Measurements from ENCODE around the gene COL6A3.

DNA sequence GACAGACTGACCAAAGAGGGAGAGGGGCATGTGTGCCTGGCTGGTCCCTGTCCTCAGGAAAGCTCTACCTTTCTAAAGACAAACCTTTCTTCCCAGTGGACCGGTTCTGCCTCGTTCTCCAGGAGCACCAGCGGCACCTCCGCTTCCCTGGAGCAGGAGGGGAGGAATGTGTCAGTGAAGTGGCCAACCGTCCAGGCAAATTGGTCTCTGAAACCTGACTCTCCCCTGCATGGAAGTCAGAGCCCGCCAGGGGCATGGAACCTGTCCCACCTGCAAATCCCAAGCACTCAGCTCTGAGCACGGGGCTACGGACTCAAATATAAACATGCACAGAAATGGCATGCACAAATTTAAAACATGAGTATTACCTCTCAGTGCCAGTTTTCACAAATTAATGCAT, 62.9 kb downstream of the COL6A3 start:
- TF ChIP-seq, protein P1, sequence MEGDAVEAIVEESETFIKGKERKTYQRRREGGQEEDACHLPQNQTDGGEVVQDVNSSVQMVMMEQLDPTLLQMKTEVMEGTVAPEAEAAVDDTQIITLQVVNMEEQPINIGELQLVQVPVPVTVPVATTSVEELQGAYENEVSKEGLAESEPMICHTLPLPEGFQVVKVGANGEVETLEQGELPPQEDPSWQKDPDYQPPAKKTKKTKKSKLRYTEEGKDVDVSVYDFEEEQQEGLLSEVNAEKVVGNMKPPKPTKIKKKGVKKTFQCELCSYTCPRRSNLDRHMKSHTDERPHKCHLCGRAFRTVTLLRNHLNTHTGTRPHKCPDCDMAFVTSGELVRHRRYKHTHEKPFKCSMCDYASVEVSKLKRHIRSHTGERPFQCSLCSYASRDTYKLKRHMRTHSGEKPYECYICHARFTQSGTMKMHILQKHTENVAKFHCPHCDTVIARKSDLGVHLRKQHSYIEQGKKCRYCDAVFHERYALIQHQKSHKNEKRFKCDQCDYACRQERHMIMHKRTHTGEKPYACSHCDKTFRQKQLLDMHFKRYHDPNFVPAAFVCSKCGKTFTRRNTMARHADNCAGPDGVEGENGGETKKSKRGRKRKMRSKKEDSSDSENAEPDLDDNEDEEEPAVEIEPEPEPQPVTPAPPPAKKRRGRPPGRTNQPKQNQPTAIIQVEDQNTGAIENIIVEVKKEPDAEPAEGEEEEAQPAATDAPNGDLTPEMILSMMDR (conservative IDR thresholded peaks at IDR 0.05): no peak
- TF ChIP-seq ZFX (IDR thresholded peaks at IDR 0.05): no peak
